Transverse colon (tissue), 4 donors: ENCODE results near the gene FAAH.

Experiments used
- CTCF ChIP-seq, 5 experiments: fragments of 200-600 bp in 3 of 5; fragments of 450-650 bp in 2 of 5; sonication (generic) in 3 of 5; IDR thresholded peaks; 1 replicate in 2 of 5; 2 replicates in 3 of 5; pipeline ENCODE4 v1.5.1; 2016 to 2017; ENCODE audit warnings: antibody characterized with exemption in 5 of 5, inconsistent platforms in 3 of 5, mild to moderate bottlenecking in 2 of 5, moderate library complexity in 1 of 5
- EP300 ChIP-seq: sonication (generic); formaldehyde crosslinking; IDR thresholded peaks from one replicate; pipeline ENCODE4 v1.6.1; 2017; ENCODE audit warnings: antibody characterized with exemption, low read depth
- POLR2A ChIP-seq: fragments of 450-650 bp; IDR thresholded peaks from one replicate; pipeline ENCODE4 v1.6.1; 2016; ENCODE audit warnings: antibody characterized with exemption, mild to moderate bottlenecking, moderate library complexity
- POLR2AphosphoS5 ChIP-seq, 3 donors: sonication (generic); formaldehyde crosslinking; IDR thresholded peaks; one replicate each; pipeline ENCODE4 v1.6.1; 2016; ENCODE audit warnings: antibody characterized with exemption in 3 of 3

- TF ChIP-seq EP300 (no peak), CTCF (IDR thresholded peaks at IDR 0.05) (no peak), POLR2AphosphoS5 (IDR thresholded peaks at IDR 0.05) (no peak), POLR2A (no peak)
Measured at GRCh38 chr1:46352363-46352762, 41.8 kb upstream of the FAAH start.
